ENCODE results near the gene PCSK1N.

PCSK1N gene

GRCh38 chrX:48848847-48849246 lies 13.4 kb upstream of the PCSK1N start:
- no peak overlapping the region for H3K4me3 ChIP-seq
- DNase-seq (ENCODE audit: low spot score), result no peak
- no peak for TF ChIP-seq CTCF (IDR thresholded peaks at IDR 0.05)
- H3K27ac ChIP-seq, result no peak overlapping the region

- DNase-seq (ENCODE audit: low spot score), result no peak
- Histone ChIP-seq H3K4me3 (no peak overlapping the region), H3K27ac (no peak overlapping the region)
- no peak for TF ChIP-seq CTCF (IDR thresholded peaks at IDR 0.05)
These were observed 4.3 kb upstream of the PCSK1N start for GRCh38 chrX:48839686-48840085.

- no peak for TF ChIP-seq CTCF (IDR thresholded peaks at IDR 0.05)
- Histone ChIP-seq H3K27ac (no peak overlapping the region), H3K4me3 (no peak overlapping the region)
- DNase-seq (ENCODE audit: low spot score), result no peak
These were observed 1.1 kb downstream of the PCSK1N start for GRCh38 chrX:48834383-48834709.

GRCh38 chrX:48833542-48834138 lies 1.8 kb downstream of the PCSK1N start:
- no peak for TF ChIP-seq CTCF (IDR thresholded peaks at IDR 0.05)
- H3K4me3 ChIP-seq, result no peak overlapping the region
- no peak overlapping the region for H3K27ac ChIP-seq
- no peak for DNase-seq (ENCODE audit: low spot score)

- no peak overlapping the region for H3K4me3 ChIP-seq
- H3K27ac ChIP-seq, result no peak overlapping the region
- no peak for TF ChIP-seq CTCF (IDR thresholded peaks at IDR 0.05)
- DNase-seq (ENCODE audit: low spot score), result no peak
These were observed 3.5 kb downstream of the PCSK1N start for GRCh38 chrX:48831909-48832291.

GRCh38 chrX:48831136-48831908 lies 4.1 kb downstream of the PCSK1N start:
- Histone ChIP-seq H3K27ac (no peak overlapping the region), H3K4me3 (no peak overlapping the region)
- no peak for TF ChIP-seq CTCF (IDR thresholded peaks at IDR 0.05)
- no peak for DNase-seq (ENCODE audit: low spot score)

Data from coronary artery (tissue), 2 donors.